ENCODE results near the gene SORL1. TPM values are rescaled to one million over a fixed set of nuclear protein-coding genes. Genes with fewer than 3 reads are reported as not detected.
"Not testable (repeated sequence)": the region's sequence is repeated elsewhere in the genome, so short reads cannot be mapped to it uniquely, and the experiment has no call there.

Gene SORL1
- total RNA-seq, 1 experiment from 2014 or later: 0.10 TPM

GRCh38 chr11:121614636-121615240 is 162.6 kb downstream of the SORL1 start:
- Histone ChIP-seq H3K9me3 (replicated peaks) (no peaks in the 10 kb centered on the region), H3K36me3 (no peaks in the 10 kb centered on the region), H3K4me1 (no peaks in the 10 kb centered on the region), H3K27ac (no peak overlapping the region), H3K4me3 (no peak overlapping the region), H3K27me3 (no peaks in the 10 kb centered on the region)
- DNase-seq: no peak

GRCh38 chr11:121615501-121615900 is 163.4 kb downstream of the SORL1 start:
- Histone ChIP-seq H3K36me3 (no peaks in the 10 kb centered on the region), H3K4me3 (no peak overlapping the region), H3K27ac (no peak overlapping the region), H3K27me3 (no peaks in the 10 kb centered on the region), H3K9me3 (replicated peaks) (no peaks in the 10 kb centered on the region), H3K4me1 (no peaks in the 10 kb centered on the region)
- DNase-seq: no peak

- H3K9me3 ChIP-seq (replicated peaks): no peaks in the 10 kb centered on the region
- DNase-seq: no peak
- no peak overlapping the region for H3K27ac ChIP-seq
- H3K4me1 ChIP-seq: no peaks in the 10 kb centered on the region
- H3K36me3 ChIP-seq: no peaks in the 10 kb centered on the region
- no peak overlapping the region for H3K4me3 ChIP-seq
- H3K27me3 ChIP-seq: no peaks in the 10 kb centered on the region
Observed at GRCh38 chr11:121618516-121618915, 166.4 kb downstream of the SORL1 start.

- H3K9me3 ChIP-seq (replicated peaks): no peaks in the 10 kb centered on the region
- no peak for DNase-seq
- no peaks in the 10 kb centered on the region for H3K4me1 ChIP-seq
- no peaks in the 10 kb centered on the region for H3K36me3 ChIP-seq
- H3K4me3 ChIP-seq: no peak overlapping the region
- no peak overlapping the region for H3K27ac ChIP-seq
- no peaks in the 10 kb centered on the region for H3K27me3 ChIP-seq
Observed at GRCh38 chr11:121625777-121626506, 173.8 kb downstream of the SORL1 start.

- Histone ChIP-seq H3K27me3 (no peaks in the 10 kb centered on the region), H3K27ac (no peak overlapping the region), H3K4me3 (no peak overlapping the region), H3K9me3 (replicated peaks) (no peaks in the 10 kb centered on the region), H3K36me3 (no peaks in the 10 kb centered on the region), H3K4me1 (no peaks in the 10 kb centered on the region)
- DNase-seq: no peak
Observed at GRCh38 chr11:121626507-121626875, 174.4 kb downstream of the SORL1 start.

GRCh38 chr11:121626980-121627379 is 174.9 kb downstream of the SORL1 start:
- no peaks in the 10 kb centered on the region for H3K27me3 ChIP-seq
- H3K4me1 ChIP-seq: no peaks in the 10 kb centered on the region
- H3K27ac ChIP-seq: no peak overlapping the region
- H3K9me3 ChIP-seq (replicated peaks): no peaks in the 10 kb centered on the region
- no peak for DNase-seq
- H3K4me3 ChIP-seq: no peak overlapping the region
- H3K36me3 ChIP-seq: no peaks in the 10 kb centered on the region

- H3K27ac ChIP-seq: no peak overlapping the region
- H3K36me3 ChIP-seq: no peaks in the 10 kb centered on the region
- H3K4me1 ChIP-seq: no peaks in the 10 kb centered on the region
- no peaks in the 10 kb centered on the region for H3K27me3 ChIP-seq
- H3K4me3 ChIP-seq: no peak overlapping the region
- DNase-seq: no peak
- no peaks in the 10 kb centered on the region for H3K9me3 ChIP-seq (replicated peaks)
Observed at GRCh38 chr11:121630041-121630440, 177.9 kb downstream of the SORL1 start.

GRCh38 chr11:121631456-121631855 is 179.3 kb downstream of the SORL1 start:
- DNase-seq: no peak
- Histone ChIP-seq H3K4me1 (no peaks in the 10 kb centered on the region), H3K4me3 (no peak overlapping the region), H3K9me3 (replicated peaks) (no peaks in the 10 kb centered on the region), H3K36me3 (no peaks in the 10 kb centered on the region), H3K27ac (no peak overlapping the region), H3K27me3 (no peaks in the 10 kb centered on the region)

- H3K27me3 ChIP-seq: no peaks in the 10 kb centered on the region
- no peak overlapping the region for H3K27ac ChIP-seq
- H3K9me3 ChIP-seq (replicated peaks): no peaks in the 10 kb centered on the region
- DNase-seq: no peak
- H3K4me1 ChIP-seq: no peaks in the 10 kb centered on the region
- no peaks in the 10 kb centered on the region for H3K36me3 ChIP-seq
- no peak overlapping the region for H3K4me3 ChIP-seq
Observed at GRCh38 chr11:121634273-121634672, 182.2 kb downstream of the SORL1 start.

GRCh38 chr11:121634889-121635288 is 182.8 kb downstream of the SORL1 start:
- no peak for DNase-seq
- H3K27ac ChIP-seq: no peak overlapping the region
- H3K9me3 ChIP-seq (replicated peaks): no peaks in the 10 kb centered on the region
- H3K36me3 ChIP-seq: no peaks in the 10 kb centered on the region
- no peak overlapping the region for H3K4me3 ChIP-seq
- H3K4me1 ChIP-seq: no peaks in the 10 kb centered on the region
- H3K27me3 ChIP-seq: no peaks in the 10 kb centered on the region

- no peaks in the 10 kb centered on the region for H3K4me1 ChIP-seq
- no peak overlapping the region for H3K27ac ChIP-seq
- no peak for DNase-seq
- no peak overlapping the region for H3K4me3 ChIP-seq
- H3K36me3 ChIP-seq: no peaks in the 10 kb centered on the region
- no peaks in the 10 kb centered on the region for H3K9me3 ChIP-seq (replicated peaks)
- no peaks in the 10 kb centered on the region for H3K27me3 ChIP-seq
Observed at GRCh38 chr11:121636081-121636799, 184.1 kb downstream of the SORL1 start.

- H3K4me3 ChIP-seq: no peak overlapping the region
- no peaks in the 10 kb centered on the region for H3K9me3 ChIP-seq (replicated peaks)
- no peaks in the 10 kb centered on the region for H3K36me3 ChIP-seq
- H3K27me3 ChIP-seq: no peaks in the 10 kb centered on the region
- H3K4me1 ChIP-seq: no peaks in the 10 kb centered on the region
- no peak for DNase-seq
- H3K27ac ChIP-seq: no peak overlapping the region
Observed at GRCh38 chr11:121636800-121637176, 184.7 kb downstream of the SORL1 start.

GRCh38 chr11:121637587-121637986 is 185.5 kb downstream of the SORL1 start:
- not testable (repeated sequence) for H3K27me3 ChIP-seq; H3K4me1 ChIP-seq; DNase-seq; H3K4me3 ChIP-seq; H3K36me3 ChIP-seq; H3K9me3 ChIP-seq (replicated peaks); H3K27ac ChIP-seq

GRCh38 chr11:121643479-121644186 is 191.5 kb downstream of the SORL1 start:
- Histone ChIP-seq H3K4me3 (no peak overlapping the region), H3K9me3 (replicated peaks) (no peaks in the 10 kb centered on the region), H3K27me3 (no peaks in the 10 kb centered on the region), H3K4me1 (no peaks in the 10 kb centered on the region), H3K27ac (no peak overlapping the region), H3K36me3 (no peaks in the 10 kb centered on the region)
- DNase-seq: no peak

- H3K9me3 ChIP-seq (replicated peaks): no peaks in the 10 kb centered on the region
- H3K27ac ChIP-seq: no peak overlapping the region
- H3K36me3 ChIP-seq: no peaks in the 10 kb centered on the region
- DNase-seq: no peak
- H3K4me1 ChIP-seq: no peaks in the 10 kb centered on the region
- no peaks in the 10 kb centered on the region for H3K27me3 ChIP-seq
- H3K4me3 ChIP-seq: no peak overlapping the region
Observed at GRCh38 chr11:121644187-121644512, 192.0 kb downstream of the SORL1 start.
